SKM-1 (cell line): ENCODE results near the gene ZIC5.

Experiments
- DNase-seq: peaks from one replicate; lab custom pipeline; 2025; ENCODE audit not compliant: unreplicated experiment; lab: John Stamatoyannopoulos, UW

ZIC5 gene

GRCh38 chr13:99987154-99988019, 15.8 kb upstream of the ZIC5 start:
- DNase-seq, result no peak

- DNase-seq, result no peak
Observed at GRCh38 chr13:99986741-99987140, 15.2 kb upstream of the ZIC5 start.

DNA sequence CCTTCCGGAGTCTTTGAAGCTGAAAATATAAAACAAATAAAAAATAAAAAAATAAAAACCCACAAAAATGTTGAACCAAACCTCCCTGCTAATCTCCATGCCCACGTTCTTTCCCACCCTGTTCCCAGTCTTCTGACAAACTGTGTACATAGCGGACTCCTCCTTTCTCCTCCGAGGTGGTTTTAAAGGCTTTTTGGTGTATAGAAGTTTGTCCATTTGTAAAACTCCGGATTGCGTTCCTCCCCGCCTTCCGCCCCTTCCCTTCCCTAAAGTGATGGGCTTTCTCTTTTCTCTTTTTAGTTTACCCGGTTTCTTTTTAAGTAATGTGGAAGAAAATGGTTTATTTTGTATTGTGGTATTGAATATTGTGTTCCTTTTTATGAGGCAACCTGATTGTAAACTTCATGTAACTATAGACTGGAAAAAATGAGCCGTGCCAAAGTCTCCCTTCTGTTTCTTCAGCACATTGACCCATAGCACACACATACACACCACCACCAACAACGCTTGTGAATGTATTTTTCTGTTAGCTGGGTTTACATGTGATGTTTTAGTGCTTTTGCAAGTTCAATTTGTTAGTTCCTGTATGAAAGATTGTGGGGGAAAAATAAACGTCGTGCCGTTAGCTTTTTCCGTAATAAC, 14.4 kb upstream of the ZIC5 start:
- DNase-seq, result no peak

- no peak for DNase-seq
Observed at GRCh38 chr13:99985241-99985874, 13.8 kb upstream of the ZIC5 start.

- no peak for DNase-seq
Observed at GRCh38 chr13:99984461-99985240, 13.1 kb upstream of the ZIC5 start.

DNA sequence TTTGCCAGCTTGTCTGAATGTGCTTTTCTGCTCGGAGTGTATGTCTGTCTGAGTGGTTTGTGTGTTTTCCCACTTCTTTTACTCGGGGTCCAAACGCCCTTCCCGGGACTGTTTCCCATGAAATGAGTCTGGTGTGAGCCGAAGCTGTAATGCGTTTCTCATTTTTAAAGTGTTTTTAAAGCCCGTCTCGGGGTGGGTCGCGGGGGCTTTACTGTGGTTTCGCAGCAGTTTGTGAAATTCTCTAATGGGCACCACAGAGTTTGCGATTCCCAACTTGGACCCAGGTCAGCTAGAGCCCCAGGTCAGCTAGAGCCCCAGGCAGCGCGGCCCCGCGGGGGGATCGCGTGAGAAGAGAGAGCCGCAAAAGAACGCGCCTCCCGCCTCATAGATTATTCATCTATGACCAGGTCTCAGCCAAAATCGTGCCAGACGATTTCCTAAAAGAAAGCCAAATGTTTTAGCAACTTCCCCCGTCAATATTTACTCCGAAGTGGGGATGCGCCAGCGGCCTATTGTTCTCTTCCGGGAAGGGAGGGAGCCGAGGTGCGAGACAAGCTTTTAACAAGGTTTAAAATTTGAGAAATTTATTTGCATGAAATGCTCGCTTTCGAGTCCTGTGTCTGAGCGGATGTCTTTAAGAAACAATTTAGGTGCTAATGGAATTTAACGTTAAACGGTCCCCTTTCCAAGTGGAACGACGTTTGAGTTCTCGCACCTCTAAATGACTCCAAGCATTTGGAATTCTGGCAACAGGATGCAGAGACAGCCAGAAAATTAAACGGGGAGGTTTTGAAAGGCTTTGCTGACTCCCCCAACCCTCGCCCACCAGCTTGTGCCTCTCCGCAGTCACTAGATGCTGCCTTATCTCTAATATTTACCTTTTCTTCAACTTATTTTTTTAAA, 12.2 kb upstream of the ZIC5 start:
- DNase-seq, result no peak

GRCh38 chr13:99982731-99983498, 11.3 kb upstream of the ZIC5 start:
- DNase-seq, result no peak

- no peak for DNase-seq
Observed at GRCh38 chr13:99982036-99982730, 10.6 kb upstream of the ZIC5 start.

DNA sequence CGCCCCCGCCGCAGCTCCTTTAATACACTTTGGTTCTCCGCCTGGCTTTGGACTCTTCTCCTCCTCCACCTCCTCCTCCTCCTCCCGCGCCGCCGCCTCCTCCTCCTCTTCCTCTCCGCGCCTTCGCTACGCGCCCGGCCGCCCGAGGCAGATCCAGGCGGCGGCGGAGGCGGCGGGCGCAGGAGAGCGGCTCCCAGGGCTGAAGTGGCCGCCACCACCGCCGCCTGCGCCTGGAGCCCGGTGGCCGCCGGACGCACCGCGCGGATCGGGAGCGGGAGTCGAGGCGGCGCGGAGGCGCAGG, 10.1 kb upstream of the ZIC5 start, which contains the start of gene ZIC2:
Gene ZIC2, plus strand, starts transcription at position 50 of the 301 bp plus-strand sequence. CDS start 281 bp downstream, outside the sequence.
- DNase-seq, result no peak

GRCh38 chr13:99980824-99981734, 9.5 kb upstream of the ZIC5 start:
- DNase-seq, result no peak

DNA sequence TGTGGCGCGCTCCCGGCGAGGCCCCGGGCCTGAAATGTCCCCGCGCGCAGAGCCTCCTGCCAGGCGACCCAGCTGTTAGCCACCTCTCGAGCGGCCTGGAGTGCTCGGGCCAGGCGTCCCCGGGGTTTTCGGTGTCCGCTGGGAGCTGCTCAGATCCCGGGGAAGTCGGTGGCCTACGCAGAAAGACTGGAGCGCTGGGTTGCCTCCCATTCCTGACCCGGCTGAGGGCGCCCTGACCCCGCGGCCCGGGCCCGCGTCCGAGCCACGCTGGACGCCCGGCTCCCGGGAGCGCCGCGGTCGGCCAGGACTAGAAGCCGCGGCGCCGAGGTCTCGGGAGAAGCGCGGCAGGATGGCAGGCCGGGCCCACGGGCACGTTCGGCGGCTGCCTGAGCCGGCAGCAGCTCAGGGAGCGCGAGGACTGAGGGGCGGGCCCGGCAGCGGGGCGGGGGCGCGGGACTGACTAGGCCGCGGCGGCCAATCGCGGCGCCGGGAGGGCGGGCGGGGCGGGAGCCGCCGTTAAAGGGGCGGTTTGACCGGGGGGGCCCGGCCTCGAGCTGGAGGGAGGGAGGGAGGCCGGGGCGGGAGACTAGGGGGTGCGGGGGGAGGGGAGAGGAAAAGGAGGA, 8.7 kb upstream of the ZIC5 start:
- DNase-seq, result no peak

DNA sequence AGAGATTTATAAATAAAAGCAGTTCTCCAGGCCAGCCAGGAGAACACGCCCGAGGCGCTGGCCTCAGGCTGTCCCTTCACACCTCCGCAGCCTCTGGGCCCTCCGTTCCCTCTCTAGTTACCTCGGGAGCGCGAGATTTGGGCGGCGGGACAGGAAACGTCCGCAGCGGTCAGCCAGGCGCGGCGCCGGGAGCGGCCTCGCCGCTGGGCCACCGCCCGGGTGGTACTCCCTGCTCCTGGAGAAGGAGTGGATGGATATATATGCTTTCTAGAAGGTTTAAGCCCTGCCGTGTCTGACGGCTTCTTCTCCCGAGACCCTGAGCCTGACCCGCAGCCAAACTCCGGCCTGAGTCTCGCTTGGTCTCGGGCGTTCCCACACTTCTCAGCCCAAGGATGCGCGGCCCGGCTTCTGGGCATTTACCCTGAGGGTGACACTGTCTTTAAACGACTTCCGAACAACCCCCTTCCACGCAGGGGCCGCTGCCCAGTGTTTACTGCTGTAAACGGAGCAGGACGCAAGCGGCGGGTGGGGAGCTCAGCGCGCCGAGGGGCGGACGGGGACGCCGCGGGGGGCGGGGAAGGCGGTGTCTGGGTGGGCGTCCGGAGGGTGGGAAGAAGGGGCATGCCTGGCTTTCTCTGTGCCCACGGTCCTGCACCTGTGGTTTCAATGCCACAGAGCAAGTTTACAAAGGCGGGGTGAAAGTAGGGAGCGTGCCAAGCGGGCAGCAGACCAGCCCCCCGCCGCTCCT, 8.1 kb upstream of the ZIC5 start:
- no peak for DNase-seq

GRCh38 chr13:99978799-99979452, 7.4 kb upstream of the ZIC5 start:
- DNase-seq, result no peak

GRCh38 chr13:99977912-99978798, 6.6 kb upstream of the ZIC5 start:
- DNase-seq, result no peak

- no peak for DNase-seq
Observed at GRCh38 chr13:99977334-99977911, 5.9 kb upstream of the ZIC5 start.
